HG02970 (cell line): ENCODE results near the gene CERS5.
"Not testable (repeated sequence)": the region's sequence is repeated elsewhere in the genome, so short reads cannot be mapped to it uniquely, and the experiment has no call there.

Source experiments
- ATAC-seq: cut with Tn5 transposase; IDR thresholded peaks from one replicate; pipeline ENCODE4 v1.9.1; 2021; ENCODE audit warnings: mild to moderate bottlenecking, moderate library complexity, moderate number of reproducible peaks; ENCODE audit not compliant: unreplicated experiment, low FRiP score

The CERS5 gene

GRCh38 chr12:50104417-50105366 lies 62.5 kb downstream of the CERS5 start:
- no peak for ATAC-seq

- no peak for ATAC-seq
Observed at GRCh38 chr12:50103767-50104321, 63.3 kb downstream of the CERS5 start, which contains the start of gene GPD1. Gene GPD1 (plus strand): TSS chr12:50104008. CDS start chr12:50104051, 43 bp downstream.

DNA sequence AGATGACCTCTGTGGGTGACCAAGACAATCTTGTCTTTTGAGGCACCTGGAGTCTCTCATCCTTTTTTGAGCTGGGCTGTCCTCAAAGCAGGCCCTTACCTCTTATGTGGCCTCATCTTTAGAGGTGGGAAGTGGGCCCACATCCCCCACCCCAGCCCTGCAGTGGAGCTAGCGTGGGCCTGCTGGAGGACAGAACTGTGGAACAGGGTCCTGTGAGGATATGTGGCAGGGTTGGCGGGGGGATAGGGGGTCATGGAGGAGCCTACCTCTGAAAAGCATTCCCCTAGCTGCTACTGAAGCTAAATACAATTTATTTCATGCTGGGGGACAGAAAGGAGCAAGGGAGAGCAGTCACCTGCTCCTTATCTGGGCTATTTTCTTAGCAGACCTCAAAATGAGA lies 63.8 kb downstream of the CERS5 start:
- no peak for ATAC-seq

DNA sequence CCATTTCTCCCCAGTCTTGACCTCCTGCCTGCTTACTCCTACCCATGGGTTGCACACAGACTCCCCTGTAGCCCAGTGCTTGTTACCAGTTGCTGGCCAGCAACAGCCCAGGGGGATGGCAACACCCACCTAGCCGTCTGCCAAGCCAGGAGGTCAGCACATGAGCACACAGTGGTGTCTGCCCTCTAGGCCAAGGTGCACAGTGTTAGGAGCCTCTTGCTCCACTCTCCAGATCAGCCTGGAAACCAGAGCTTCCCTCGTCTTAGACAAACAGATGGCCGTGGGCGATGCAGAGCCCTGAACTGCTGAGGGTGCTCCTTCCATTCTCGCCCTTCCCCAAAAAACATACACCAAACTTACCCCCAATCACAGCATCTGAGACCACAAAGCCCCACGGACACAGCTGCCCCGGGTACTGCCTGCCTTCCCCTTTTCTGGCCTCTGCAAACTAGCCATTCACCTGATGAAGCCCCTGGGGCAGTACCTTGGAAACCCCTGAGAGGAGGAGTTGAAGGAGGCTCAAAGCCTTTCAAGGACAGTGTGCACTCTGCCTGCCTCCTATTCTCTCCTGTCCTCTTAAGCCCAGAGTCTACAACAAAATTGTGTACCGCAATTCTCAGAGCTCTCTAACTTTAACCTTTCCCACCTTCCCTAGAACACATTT lies 64.4 kb downstream of the CERS5 start:
- ATAC-seq: no peak

GRCh38 chr12:50102131-50102531 lies 65.0 kb downstream of the CERS5 start:
- no peak for ATAC-seq

DNA sequence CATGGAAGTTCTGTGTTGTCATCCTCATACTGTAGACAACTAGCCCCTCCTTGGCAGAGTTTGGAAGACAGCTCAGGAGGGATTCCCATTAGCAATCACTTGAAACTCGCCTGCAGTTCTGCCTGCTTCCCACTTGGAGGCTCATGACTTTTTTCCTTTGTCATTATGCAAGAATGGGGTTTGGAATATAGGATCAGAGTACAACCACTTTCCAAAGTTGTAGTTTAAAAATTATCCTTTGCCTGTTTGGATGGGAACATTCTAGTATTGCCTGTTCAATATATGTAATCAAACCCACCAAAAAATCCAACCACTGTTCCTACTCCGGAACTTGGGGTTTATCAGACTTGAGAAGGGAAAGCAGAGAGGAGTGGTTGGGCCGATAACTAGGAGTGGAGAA lies 65.5 kb downstream of the CERS5 start:
- ATAC-seq: no peak

GRCh38 chr12:50100561-50100960 lies 66.6 kb downstream of the CERS5 start:
- no peak for ATAC-seq

DNA sequence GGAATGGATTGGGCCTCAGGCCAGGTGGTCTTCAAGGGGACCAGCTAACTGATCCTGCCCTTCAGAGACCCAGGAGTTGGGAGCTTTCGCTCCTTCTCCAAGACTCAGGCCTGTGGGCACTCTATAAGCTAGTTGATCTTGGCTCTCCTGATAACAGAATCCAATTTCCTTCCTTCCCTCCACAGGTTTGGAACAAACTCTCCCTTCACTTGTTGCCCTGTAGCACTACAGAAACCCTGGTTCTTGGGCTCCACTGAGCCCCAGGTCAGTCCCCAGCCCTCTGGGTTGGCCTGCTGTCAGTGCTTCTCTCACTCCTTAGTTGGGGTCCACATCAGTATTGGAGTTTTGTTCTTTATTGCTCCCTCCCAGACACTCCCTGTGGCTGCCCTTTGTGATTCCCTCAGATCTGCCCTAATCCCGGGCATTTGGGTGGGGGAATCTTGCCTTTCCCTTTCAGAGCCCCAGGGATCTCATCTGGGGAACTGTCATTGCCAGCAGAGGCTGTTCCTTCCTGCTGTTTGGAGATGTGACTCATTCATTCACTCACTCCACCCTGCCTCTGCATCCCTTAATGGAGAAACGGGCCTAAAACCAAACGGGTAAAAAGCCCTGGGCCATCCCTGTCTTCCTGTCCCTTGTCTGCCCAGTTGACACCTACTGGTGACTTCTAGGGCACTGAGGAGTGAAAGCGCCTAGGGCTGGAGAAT lies 67.7 kb downstream of the CERS5 start:
- no peak for ATAC-seq

GRCh38 chr12:50097952-50098351 lies 69.2 kb downstream of the CERS5 start:
- ATAC-seq: no peak

DNA sequence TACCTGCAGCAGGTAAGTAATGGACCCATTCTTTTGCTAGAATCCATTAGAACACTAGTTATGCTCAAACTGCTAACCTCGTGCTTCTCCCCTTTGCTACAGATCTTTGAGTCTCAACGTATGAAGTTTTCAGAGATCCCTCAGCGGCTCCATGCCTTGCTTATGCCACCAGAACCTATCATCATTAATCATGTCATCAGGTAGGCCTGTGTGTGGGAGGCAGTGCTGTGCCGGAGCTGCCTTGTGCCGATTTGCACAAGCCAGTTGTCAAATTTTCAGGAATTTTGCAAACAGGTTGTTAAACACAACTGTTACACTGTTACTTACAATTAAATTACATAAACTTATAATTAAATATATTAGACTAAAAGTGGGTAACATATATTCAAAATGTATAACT lies 76.8 kb downstream of the CERS5 start:
- ATAC-seq: no peak

DNA sequence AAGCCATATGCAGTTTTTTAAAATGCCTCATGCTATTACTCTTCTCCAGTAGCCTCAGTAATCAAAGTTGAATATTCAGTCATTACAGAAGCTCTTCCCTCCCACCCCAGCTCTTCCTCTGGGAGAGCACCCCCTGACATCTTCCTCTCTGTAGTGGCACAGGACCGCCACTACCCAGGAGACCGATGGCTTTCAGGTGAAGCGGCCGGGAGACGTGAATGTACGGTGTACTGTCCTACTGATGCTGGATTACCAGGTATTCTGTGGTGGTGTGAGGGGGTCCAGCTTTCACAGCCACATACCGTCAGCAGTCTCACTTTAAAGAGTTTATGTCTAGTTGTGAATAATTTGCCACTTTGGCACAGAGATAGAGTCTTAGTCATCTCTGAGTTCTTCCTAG lies 77.4 kb downstream of the CERS5 start:
- no peak for ATAC-seq

- ATAC-seq: no peak
Observed at GRCh38 chr12:50088577-50089335, 78.4 kb downstream of the CERS5 start.

GRCh38 chr12:50087995-50088394 lies 79.2 kb downstream of the CERS5 start:
- no peak for ATAC-seq

GRCh38 chr12:50087151-50087550 lies 80.0 kb downstream of the CERS5 start:
- ATAC-seq: no peak

GRCh38 chr12:50086148-50086547 lies 81.0 kb downstream of the CERS5 start:
- ATAC-seq: no peak

- ATAC-seq: no peak
Observed at GRCh38 chr12:50085615-50086072, 81.5 kb downstream of the CERS5 start.

DNA sequence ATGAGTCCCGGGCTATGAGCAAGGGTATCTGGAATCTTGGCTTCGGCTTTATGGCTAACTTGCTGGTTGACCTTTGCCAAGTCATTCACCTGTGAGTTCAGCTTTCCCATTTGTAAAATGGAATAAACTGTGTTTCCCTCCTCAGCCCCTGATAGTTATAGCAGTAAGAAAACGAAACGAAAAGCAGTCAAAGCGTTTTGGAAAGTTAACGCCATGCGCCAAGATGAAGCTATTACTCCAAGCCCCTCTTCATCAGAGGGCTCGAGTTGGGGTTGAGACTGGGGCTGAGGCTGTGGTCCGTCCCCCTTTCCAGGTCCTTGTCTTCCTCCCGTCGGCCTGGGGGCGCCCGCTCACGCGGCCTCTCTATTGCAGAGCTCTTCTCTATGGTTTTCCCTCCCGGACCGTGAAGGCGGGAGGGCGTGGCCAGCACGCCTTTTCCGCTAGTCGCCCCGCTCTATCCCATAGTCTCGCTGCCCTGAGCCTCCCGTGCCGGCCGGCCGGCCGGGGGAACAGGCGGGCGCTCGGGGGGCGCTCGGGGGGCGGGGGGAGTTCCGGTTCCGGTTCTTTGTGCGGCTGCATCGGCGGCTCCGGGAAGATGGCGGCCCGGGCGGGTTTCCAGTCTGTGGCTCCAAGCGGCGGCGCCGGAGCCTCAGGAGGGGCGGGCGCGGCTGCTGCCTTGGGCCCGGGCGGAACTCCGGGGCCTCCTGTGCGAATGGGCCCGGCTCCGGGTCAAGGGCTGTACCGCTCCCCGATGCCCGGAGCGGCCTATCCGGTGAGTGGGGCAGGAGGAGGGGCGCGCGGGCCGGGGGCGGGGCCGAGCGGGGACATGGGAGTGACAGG lies 82.2 kb downstream of the CERS5 start, which contains the start of gene SMARCD1:
Gene SMARCD1 (plus strand): TSS at position 568 of the 840 bp plus-strand sequence. CDS start 28 bp downstream, at position 596.
- ATAC-seq: peak; percentile 82

DNA sequence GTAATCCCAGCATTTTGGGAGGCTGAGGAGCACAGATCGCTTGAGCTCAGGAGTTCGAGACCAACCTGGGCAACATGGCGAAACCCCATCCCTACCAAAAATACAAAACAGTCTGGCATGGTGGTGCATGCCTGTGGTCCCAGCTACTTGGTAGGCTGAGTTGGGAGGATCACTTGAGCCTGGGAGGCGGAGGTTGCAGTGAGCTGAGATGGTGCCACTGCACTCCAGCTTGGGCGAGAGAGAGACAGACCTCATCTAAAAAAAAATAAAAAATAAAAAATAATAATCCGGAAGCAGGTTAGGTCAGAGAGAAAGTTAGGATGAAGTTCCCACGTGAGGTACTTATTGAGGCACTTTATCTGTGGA lies 82.8 kb downstream of the CERS5 start:
- not testable (repeated sequence) for ATAC-seq

GRCh38 chr12:50083301-50083700 lies 83.9 kb downstream of the CERS5 start:
- no peak for ATAC-seq
